GM11168 (cell line): Measurements from ENCODE around the gene PICALM.

ENCODE experiments used
- in situ Hi-C: fragments of 300-500 bp; cut with MboI; formaldehyde crosslinking; loops from one replicate; pipeline ENCODE4 v1.12.0; 2022; ENCODE audit warnings: low sequenced_read_pairs; ENCODE audit not compliant: unreplicated experiment

The PICALM gene

DNA sequence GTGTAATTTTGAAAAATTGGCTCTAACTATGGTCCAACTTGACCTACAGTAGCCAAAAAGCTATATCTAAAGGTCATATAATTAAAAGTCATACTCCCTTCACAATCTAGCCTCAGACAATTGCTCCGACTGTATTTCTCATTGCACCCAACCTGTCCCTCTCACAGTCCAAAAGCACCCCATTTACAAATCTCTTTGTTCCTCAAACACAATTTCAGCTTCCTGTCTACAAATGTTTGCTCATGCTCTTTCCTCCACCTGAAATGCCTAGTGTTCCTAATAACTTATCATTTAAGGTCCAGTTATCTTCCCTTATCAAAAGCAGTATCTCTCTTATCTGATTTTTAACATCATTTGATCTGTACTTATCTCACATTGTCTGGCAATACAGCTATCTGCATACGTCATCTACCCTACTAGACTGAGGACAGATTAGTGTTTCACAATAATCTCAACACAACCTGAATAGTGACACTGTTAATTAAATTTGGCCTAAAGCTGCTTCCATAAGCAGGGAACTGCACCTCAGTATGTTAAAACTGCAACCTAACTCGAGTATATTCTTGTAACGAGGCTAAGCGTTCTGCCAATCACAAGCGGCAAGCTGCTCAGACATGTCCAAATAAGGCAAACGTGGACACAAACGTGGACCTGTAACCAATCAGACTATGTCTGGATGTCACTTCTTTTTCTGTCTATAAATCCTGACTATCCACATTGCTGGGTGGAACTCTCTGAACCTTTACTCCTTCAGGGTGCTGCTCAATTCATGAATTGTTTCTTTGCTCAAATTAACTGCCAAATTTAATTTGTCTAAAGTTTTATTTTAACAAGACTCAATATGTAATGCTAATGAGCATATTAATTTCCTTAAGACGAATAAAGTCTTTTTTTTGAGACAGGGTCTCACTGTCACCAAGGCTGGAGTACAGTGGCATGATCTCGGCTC, 15.9 kb downstream of the PICALM start:
- in situ Hi-C loops = no loop called here

DNA sequence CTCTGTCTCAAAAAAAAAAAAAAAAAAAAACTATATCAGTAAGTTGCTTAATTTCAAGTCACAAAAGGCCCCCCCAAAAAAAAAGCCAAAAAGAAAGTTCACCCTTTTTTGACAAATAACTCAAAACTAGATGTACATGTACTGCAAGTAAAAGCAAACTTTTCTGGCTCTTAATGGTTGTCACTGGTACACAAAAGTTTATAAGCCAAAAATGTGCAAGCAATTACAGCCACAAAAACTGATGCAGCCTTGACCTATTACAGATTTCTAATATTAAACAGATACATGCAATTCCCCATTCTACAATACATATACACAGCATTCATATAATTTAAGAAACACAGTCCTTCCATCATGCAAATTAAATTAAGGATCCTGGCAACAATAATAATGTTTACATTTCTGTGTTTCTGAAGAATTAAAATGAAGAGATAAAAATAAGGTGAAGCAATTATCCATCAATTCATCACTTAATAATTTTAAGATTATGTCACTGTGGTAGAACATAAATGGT, 18.6 kb downstream of the PICALM start:
- in situ Hi-C loops = no loop called here

DNA sequence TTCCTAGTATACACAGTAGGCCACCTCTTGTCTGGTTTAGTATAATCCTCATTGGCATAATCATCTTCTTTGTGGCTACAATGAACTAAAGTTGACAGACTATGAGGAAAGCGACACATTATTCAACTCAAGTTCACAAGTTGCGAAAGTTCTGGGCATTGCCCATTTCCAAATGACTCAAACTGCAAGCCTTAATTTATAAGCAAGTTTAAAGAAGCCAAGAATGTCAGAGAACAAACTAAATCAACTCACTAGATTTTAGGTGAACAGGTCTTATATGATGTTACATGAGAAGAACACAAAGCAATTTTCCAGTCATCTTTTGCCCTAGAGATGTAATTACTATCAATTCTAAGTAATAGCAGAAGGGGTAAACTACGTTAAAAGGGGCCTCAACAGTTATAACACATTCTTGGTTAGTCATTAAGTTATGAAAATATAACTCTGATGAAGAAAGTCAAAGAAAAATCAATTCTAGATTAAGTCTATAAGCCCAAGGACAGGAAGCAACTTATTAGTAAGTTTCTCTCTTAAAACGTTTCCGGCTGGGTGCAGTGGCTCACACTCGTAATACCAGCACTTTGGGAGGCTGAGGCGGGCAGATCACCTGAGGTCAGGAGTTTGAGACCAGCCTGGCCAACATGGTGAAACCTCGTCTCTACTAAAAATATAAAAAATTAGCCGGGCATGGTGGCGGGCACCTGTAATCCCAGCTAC, 21.5 kb downstream of the PICALM start:
- in situ Hi-C loops = loop anchor here (5.0 to 10.0 kb wide), 2 partner anchors 145 to 227 kb away; no protein-coding TSS in a partner anchor

DNA sequence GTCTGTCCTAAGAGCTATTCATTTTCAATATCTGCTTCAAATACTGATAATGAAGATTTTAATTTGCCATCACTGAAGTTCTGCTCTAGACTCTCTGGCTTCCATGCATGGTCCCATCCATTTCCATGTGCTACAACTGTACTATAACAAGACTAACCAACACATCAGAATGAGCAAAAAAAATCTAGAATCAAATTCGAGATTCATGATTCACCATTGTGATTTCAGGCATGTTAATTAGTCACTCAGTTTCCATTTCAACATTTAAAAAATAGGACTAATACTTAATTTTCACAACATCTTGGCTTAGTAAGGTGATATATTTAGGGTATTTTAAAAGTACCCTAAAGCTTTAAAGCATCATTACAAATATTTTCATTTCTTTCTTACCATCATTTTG, 22.8 kb downstream of the PICALM start:
- in situ Hi-C loops = loop anchor here (5.0 to 10.0 kb wide), 2 partner anchors 146 to 229 kb away; no protein-coding TSS in a partner anchor

DNA sequence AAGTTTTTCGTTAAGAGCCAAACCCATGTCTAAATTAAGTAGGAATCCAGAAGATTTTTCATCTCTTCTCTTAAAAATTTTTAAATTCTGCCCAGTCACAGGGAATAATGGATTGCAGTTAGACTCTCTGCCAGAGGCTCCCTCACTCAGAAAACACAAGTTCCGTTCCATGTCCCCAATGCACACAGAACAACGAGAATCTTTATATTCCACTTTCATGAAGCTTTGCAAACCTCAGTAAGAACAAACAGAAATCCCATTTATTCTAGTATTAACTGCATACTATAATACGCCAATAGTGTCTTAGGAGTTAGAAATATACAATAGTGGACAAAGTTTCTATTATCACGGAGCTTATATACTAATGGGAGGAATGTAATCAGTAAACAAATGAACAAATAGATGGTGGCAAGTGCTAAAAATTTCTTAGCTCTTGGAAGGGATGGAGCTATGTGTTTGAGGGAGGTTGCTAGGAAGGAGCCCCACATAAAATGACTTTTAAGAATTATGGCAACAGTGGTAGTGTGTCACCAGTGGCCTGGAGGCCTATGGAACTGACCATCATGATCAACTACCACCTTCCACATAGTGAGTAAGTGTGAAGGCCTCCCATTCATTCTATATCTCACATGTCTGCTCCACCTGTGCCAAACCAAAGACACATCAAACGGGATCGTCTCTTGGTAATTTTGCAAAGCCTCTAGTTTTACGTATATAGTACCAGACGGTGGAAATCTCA, 24.9 kb downstream of the PICALM start:
- in situ Hi-C loops = loop anchor here (10.0 kb wide), 1 partner anchor 231 kb away; no protein-coding TSS in a partner anchor

DNA sequence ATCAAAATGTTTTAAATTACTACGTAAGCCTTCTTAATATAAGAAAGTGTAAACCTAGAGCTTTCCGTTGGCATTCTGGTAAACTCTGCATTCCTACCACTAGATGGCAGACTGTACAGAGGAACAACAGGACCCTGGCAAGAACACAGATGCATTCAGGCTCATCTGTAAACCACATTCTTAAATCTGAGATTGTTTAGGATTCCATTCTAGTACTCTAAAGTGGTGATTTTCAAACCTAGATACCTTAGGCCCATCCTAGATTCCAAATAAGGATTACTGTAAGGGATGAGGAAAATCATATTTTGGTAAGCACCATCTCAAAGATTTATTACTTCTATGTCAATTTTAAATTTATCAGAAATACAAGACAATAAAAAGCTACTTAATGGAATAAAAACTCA, 26.9 kb downstream of the PICALM start:
- in situ Hi-C loops = loop anchor here (10.0 kb wide), 1 partner anchor 233 kb away; no protein-coding TSS in a partner anchor

DNA sequence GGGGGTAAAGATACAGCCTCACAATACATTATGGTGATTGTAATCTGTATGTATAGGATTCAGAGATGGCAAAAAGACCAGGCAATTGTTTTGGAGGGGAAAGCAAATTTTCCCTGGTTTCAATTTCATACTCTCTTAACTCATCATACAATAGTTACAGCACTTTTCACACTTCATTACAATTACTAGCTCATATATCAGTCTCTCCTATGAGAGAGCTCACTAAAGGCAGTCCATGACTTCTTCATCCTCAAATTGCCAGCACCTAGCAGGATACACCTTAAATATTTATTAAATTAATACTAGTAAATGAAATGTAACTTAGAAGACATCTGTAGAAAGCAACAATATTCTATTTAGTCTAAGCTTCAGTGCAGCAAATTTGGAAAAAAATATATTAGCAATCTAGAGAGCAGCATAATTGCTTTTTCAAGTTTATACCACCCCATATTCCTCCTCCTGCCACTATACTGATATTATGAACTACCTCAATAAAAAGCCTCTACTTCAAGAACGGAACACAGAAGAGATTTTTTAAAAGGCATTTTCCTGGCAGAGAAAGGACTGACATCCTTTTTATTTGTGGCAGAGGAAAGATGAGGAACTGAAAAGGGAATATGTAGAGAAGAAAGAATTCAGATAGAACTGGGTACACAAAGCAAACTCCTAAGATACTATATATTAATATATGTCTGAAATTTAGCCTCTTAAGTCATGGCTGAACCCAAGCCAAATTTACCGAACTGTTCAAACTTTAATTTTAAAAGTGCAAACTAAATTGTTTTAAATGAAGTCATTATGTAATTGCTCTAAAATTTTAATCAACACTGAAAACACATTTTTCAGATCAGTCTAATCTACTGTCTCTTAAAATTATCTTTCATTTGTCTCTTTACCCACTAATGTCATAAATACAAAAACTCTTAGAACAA, 27.7 kb downstream of the PICALM start:
- in situ Hi-C loops = loop anchor here (10.0 kb wide), 1 partner anchor 234 kb away; no protein-coding TSS in a partner anchor

DNA sequence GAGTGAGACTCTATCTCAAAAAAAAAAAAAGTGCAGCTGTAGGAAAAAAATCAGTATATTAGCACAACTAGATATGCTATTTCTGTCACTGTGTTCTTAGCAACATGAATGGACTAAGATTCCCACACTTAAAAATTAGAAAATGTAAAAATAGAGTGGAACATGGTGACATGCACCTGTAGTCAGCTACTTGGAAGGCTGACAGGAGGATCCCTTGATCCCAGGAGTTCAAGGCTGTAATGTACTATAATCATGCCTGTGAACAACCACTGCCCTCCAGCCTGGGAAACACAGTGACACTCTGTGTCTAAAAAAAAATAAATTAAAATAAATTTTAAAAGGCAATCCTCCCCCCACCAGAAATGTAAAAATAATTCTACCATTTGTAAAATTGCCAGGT, 29.8 kb downstream of the PICALM start:
- in situ Hi-C loops = loop anchor here (10.0 kb wide), 1 partner anchor 256 kb away; no protein-coding TSS in a partner anchor

DNA sequence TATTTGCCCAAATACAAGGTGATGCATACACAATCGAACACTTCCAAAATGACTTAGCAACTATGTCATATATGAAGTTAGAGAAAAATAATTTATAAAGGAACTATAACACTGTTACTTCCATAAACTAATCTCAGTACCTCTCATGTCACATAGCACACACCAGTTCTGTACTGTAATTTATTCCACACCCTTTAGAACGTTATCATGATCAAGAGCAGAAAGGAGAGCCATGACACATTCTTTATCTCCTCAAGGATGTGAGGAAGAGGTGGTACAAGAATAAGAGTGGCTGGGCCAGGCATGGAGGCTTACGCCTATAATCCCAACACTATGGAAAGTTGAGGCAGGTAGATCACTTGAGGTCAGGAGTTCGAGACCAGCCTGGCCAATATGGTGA, 31.1 kb downstream of the PICALM start:
- in situ Hi-C loops = loop anchor here (10.0 kb wide), 1 partner anchor 257 kb away; no protein-coding TSS in a partner anchor

DNA sequence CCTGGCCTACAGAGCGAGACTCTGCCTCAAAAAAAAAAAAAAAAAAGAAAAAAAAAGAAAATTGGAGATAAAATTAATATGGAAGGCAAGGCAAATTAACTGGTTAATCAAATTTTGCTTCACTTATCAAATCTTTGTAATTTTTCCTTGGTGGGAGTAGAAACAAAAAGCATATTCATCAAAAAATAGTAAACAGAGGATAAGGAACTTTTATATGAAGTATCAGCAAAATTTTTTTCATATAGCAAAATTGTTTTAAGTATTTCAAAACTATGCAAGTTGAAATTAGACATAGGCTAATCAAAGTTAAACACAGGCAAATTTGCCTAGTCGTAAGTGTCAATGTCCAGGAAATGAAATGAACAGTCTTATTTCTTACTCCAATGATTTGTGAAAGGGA, 33.0 kb downstream of the PICALM start:
- in situ Hi-C loops = loop anchor here (10.0 kb wide), 1 partner anchor 259 kb away; no protein-coding TSS in a partner anchor

DNA sequence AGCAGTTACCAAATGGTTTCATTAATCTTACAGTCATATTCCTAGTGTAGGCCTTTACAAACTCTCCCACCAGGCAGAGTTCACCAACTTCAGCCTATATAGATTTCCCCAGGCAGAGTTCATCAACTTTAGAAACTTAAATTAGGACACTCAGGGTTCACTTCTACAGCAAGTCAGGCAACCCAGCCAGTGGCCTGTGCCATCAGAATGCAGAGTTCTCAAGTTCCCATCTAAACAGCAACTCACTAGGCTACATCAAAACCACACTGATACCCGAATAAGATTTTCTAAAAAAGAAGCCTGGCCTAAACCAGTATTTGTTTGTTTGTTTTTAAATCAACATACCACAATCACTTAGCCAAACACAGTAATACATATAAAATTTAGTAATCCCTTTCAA, 33.7 kb downstream of the PICALM start:
- in situ Hi-C loops = loop anchor here (10.0 kb wide), 1 partner anchor 260 kb away; no protein-coding TSS in a partner anchor

DNA sequence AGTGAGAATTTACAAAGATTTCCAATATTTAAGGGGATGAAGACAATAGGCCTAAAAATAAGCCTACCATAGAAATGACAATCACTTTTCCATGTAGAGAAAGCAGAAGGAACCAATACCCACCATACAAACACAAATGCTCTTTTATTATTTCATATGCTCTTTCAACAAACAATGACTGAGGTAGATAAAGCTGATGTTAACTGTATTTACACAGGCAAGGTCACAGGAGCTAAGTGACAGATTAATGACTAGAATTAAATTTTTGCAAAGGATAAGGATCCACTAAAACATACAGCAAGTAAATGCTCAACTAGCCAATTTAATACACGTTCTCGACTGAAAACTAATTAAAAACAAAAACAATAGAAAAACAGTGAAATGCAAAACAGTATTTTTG, 34.2 kb downstream of the PICALM start:
- in situ Hi-C loops = loop anchor here (5.0 to 10.0 kb wide), 2 partner anchors 67 to 260 kb away; no protein-coding TSS in a partner anchor

DNA sequence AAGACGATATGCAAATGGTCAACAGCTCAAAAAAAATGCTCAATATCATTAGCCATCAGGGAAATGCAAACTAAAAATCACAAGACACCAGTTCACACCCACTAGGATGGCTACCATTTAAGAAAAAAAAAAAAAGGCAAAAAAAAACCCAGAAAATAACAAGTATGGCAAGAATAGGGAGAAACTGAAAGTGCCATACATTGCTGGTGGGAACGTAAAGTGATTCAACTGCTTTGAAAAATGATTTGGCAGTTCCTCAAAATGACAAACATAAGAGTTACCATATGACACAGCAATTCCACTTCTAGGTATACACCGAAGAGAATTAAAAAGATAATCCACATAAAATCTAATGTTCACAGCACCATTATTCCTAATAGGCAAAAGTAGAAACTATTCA, 47.5 kb downstream of the PICALM start:
- in situ Hi-C loops = no loop called here

DNA sequence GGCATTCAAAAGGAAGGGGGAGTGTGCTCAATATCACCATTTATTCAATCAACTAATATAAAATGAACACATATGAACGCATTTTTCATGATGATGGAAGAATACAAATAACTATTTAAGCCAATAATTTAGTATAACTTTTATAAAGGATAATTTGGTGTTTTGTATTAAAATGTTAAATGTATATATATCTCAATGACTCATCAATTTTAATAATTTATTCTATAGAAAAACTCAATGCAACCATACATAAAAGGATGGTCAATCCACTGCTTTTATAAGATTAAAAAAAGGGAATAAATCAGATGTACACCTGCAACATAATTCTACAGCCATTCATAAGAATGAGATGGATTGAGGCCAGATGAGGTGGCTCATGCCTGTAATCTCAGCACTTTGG, 50.6 kb downstream of the PICALM start:
- in situ Hi-C loops = no loop called here

DNA sequence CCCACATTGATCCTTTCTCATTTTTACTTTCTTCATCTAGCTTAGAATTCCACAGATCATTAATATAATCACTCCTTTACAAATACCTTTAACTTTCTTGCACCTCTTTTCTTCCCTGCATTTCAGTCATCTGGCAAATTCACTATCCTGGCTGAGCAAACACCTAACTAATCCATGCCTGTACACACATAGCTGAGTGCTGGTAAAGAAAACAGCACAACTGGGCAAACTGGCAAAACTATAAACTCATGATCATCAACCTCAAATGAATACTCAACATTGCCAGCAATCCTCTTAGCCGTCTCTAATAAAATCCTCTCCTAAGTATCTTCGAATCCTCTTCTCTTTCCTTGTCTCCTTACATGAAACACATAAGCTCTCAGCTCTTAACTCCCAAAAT, 52.4 kb downstream of the PICALM start:
- in situ Hi-C loops = no loop called here

DNA sequence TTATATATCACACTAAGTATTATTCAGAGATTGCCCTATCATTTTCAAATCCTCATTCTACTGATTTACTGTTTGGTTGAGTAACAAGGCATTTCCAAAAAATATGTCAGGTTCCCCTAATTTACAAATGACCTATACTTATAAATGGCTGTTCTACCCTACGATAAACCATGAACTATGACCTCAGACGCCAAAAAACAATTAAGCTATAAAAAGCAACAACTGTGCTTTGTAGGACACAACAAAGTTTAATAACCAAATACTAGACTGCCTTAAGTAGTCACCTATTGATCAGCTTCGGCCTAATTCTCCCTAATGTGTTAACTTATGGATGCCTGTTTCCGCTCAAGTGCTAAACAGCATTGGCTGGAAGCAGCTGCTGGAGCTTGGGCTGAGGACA, 53.2 kb downstream of the PICALM start:
- in situ Hi-C loops = no loop called here

DNA sequence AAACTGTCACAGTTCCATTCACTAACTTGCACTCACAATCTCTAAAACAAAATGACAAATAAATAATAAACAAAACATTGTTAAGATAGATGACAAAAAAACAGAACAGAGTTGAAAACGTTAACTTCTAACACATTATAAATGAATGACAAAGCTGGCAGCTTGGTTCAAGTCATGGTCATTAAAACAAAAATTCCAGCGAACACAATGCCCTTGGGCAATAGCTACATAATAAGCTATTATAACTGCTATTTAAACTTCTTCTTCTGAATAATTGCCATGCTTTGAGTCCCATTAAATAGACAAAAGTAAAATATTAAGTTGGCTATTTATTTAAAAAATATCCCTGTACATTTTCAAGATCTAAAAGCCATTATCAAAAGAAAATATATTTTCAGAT, 54.7 kb downstream of the PICALM start:
- in situ Hi-C loops = no loop called here

DNA sequence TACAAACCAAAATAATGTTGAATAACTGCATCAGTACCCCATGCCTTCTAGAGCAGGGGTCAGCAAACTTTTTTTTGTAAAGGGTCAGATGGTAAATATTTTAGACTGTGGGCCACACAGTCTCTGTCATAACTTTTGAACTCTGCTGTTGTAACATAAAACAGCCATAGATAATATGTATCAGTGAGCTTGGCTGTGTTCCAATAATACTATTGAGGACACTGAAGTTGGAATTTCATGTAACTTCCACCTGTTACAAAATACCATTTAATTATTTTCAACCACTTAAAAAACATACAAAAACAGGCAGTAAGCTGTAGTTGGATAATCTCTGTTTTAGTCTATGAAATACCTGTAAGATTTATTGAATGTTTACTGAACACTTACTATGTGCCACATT, 55.2 kb downstream of the PICALM start:
- in situ Hi-C loops = no loop called here

DNA sequence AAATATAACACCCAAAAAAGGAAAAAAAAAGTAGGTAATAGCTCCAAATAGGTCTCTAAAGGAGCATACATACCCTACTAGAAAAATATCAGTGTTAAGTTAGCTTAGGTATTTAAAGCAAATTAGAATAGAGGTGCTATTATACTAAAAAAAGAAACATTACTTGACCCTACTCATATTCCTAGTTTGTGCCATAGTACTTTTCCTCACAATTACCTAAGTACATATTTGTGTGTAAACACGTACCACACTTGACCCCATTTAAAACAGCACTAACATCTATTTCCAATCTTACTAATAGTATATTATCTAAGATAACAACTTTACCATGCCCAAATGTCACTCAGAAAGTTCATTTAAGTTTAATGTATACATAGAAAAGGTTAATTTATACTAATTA, 57.7 kb downstream of the PICALM start:
- in situ Hi-C loops = no loop called here
